Measurements from ENCODE around the gene ZBTB40.

The ZBTB40 gene

GRCh38 chr1:22556391-22557104, 104.9 kb downstream of the ZBTB40 start:
- no peak for DNase-seq (ENCODE audit: low spot score)

GRCh38 chr1:22557341-22557950, 105.8 kb downstream of the ZBTB40 start:
- no peak for DNase-seq (ENCODE audit: low spot score)

GRCh38 chr1:22562584-22563583, 111.2 kb downstream of the ZBTB40 start, which contains the start of gene EPHA8:
Gene EPHA8 (plus strand): TSS chr1:22563489. CDS start chr1:22563636, 147 bp downstream.
- no peak for DNase-seq (ENCODE audit: low spot score)

GRCh38 chr1:22563671-22564602, 112.3 kb downstream of the ZBTB40 start:
- DNase-seq (ENCODE audit: low spot score): no peak

GRCh38 chr1:22566161-22566560, 114.5 kb downstream of the ZBTB40 start:
- no peak for DNase-seq (ENCODE audit: low spot score)

- no peak for DNase-seq (ENCODE audit: low spot score)
These were observed 115.5 kb downstream of the ZBTB40 start for GRCh38 chr1:22567197-22567596.

- no peak for DNase-seq (ENCODE audit: low spot score)
These were observed 116.3 kb downstream of the ZBTB40 start for GRCh38 chr1:22567994-22568393.

- DNase-seq (ENCODE audit: low spot score): no peak
These were observed 117.6 kb downstream of the ZBTB40 start for GRCh38 chr1:22569269-22569668.

GRCh38 chr1:22570140-22570909, 118.7 kb downstream of the ZBTB40 start:
- no peak for DNase-seq (ENCODE audit: low spot score)

- DNase-seq (ENCODE audit: low spot score): no peak
These were observed 121.2 kb downstream of the ZBTB40 start for GRCh38 chr1:22572818-22573217.

- DNase-seq (ENCODE audit: low spot score): no peak
These were observed 121.6 kb downstream of the ZBTB40 start for GRCh38 chr1:22573237-22573636.

GRCh38 chr1:22575532-22576149, 124.0 kb downstream of the ZBTB40 start:
- no peak for DNase-seq (ENCODE audit: low spot score)

- no peak for DNase-seq (ENCODE audit: low spot score)
These were observed 124.5 kb downstream of the ZBTB40 start for GRCh38 chr1:22576150-22576544.

GRCh38 chr1:22576617-22577016, 125.0 kb downstream of the ZBTB40 start:
- DNase-seq (ENCODE audit: low spot score): no peak

GRCh38 chr1:22578732-22579361, 127.2 kb downstream of the ZBTB40 start:
- no peak for DNase-seq (ENCODE audit: low spot score)

GRCh38 chr1:22579541-22580155, 128.0 kb downstream of the ZBTB40 start:
- no peak for DNase-seq (ENCODE audit: low spot score)

Data from NAMALWA (cell line).